SK-N-SH treated with all-trans-retinoic acid at 6 μM for 48 hours (cell line): ENCODE results near the gene MYO1F.

Experiments
- ATAC-seq: fragments of 200-7000 bp; cut with Tn5 transposase; 3 replicates; pipeline ENCODE4 v1.9.1; 2020; ENCODE audit warnings: mild to moderate bottlenecking, moderate library complexity
- ARNTL ChIP-seq: fragments of 450-650 bp; formaldehyde crosslinking; IDR thresholded peaks from 2 replicates; pipeline ENCODE4 v1.5.0; 2020; ENCODE audit warnings: low read depth, mild to moderate bottlenecking, moderate library complexity, borderline replicate concordance
- BACH2 ChIP-seq: fragments of 250-450 bp; sonication (Bioruptor Pico); IDR thresholded peaks from 2 replicates; pipeline ENCODE4 v1.9.0; 2021; ENCODE audit warnings: mild to moderate bottlenecking, borderline replicate concordance
- CREB5 ChIP-seq: fragments of 250-450 bp; sonication (Bioruptor Pico); IDR thresholded peaks from 2 replicates; pipeline ENCODE4 v1.5.1; 2020; ENCODE audit warnings: low read depth, mild to moderate bottlenecking, moderate library complexity
- CSDC2 ChIP-seq: fragments of 250-450 bp; sonication (Bioruptor Pico); IDR thresholded peaks from 2 replicates; pipeline ENCODE4 v1.5.0; 2020; ENCODE audit warnings: mild to moderate bottlenecking, moderate library complexity
- CSRNP3 ChIP-seq: fragments of 250-450 bp; sonication (Bioruptor Pico); IDR thresholded peaks from 2 replicates; pipeline ENCODE4 v1.5.1; 2021; ENCODE audit warnings: mild to moderate bottlenecking, moderate library complexity
- ESRRG ChIP-seq: fragments of 250-450 bp; sonication (Bioruptor Pico); IDR thresholded peaks from 2 replicates; pipeline ENCODE4 v1.6.1; 2021; ENCODE audit warnings: mild to moderate bottlenecking
- GLIS3 ChIP-seq: fragments of 250-450 bp; sonication (Bioruptor Pico); IDR thresholded peaks from 2 replicates; pipeline ENCODE4 v1.5.0; 2020; ENCODE audit warnings: mild to moderate bottlenecking, moderate library complexity
- ISL1 ChIP-seq: fragments of 250-450 bp; sonication (Bioruptor Pico); IDR thresholded peaks from 2 replicates; pipeline ENCODE4 v2.1.2; 2022; ENCODE audit warnings: mild to moderate bottlenecking, moderate library complexity
- OSR1 ChIP-seq: fragments of 250-450 bp; sonication (Bioruptor Pico); IDR thresholded peaks from 2 replicates; pipeline ENCODE4 v1.8.0; 2022; ENCODE audit warnings: moderate library complexity, mild to moderate bottlenecking, inconsistent platforms
- PATZ1 ChIP-seq: fragments of 250-450 bp; sonication (Bioruptor Pico); IDR thresholded peaks from 2 replicates; pipeline ENCODE4 v1.8.0; 2020; ENCODE audit warnings: mild to moderate bottlenecking, moderate library complexity, borderline replicate concordance
- POU6F1 ChIP-seq: fragments of 250-450 bp; sonication (Bioruptor Pico); IDR thresholded peaks from 2 replicates; pipeline ENCODE4 v1.8.0; 2021; ENCODE audit warnings: low read depth, mild to moderate bottlenecking, moderate library complexity, borderline replicate concordance
- PPARA ChIP-seq: fragments of 250-450 bp; sonication (Bioruptor Pico); IDR thresholded peaks from 2 replicates; pipeline ENCODE4 v1.5.0; 2020; ENCODE audit warnings: mild to moderate bottlenecking, borderline replicate concordance
- SNAI2 ChIP-seq: fragments of 250-450 bp; sonication (Bioruptor Pico); IDR thresholded peaks from 2 replicates; pipeline ENCODE4 v1.5.0; 2020; ENCODE audit warnings: mild to moderate bottlenecking, moderate library complexity
- TCF4 ChIP-seq: fragments of 250-450 bp; sonication (Bioruptor Pico); IDR thresholded peaks from 2 replicates; pipeline ENCODE4 v1.8.0; 2021; ENCODE audit warnings: mild to moderate bottlenecking, moderate library complexity, borderline replicate concordance
- TOX ChIP-seq: fragments of 250-450 bp; sonication (Bioruptor Pico); IDR thresholded peaks from 2 replicates; pipeline ENCODE4 v1.8.0; 2021; ENCODE audit warnings: mild to moderate bottlenecking, moderate library complexity, borderline replicate concordance
- TSHZ2 ChIP-seq: fragments of 250-450 bp; sonication (Bioruptor Pico); IDR thresholded peaks from 2 replicates; pipeline ENCODE4 v1.5.0; 2020; ENCODE audit warnings: mild to moderate bottlenecking, moderate library complexity
- ZC3H10 ChIP-seq: fragments of 250-450 bp; sonication (Bioruptor Pico); IDR thresholded peaks from 2 replicates; pipeline ENCODE4 v1.5.1; 2021; ENCODE audit warnings: mild to moderate bottlenecking, moderate library complexity
- ZFP3 ChIP-seq: fragments of 250-450 bp; sonication (Bioruptor Pico); IDR thresholded peaks from 2 replicates; pipeline ENCODE4 v1.5.0; 2020; ENCODE audit warnings: mild to moderate bottlenecking, moderate library complexity
- ZFP30 ChIP-seq: fragments of 450-650 bp; formaldehyde crosslinking; IDR thresholded peaks from 2 replicates; pipeline ENCODE4 v1.5.0; 2022; ENCODE audit warnings: mild to moderate bottlenecking, moderate library complexity
- ZNF565 ChIP-seq: fragments of 450-650 bp; formaldehyde crosslinking; conservative IDR thresholded peaks from 2 replicates; pipeline ENCODE4 v1.5.0; 2020; ENCODE audit warnings: low read depth, mild to moderate bottlenecking, moderate library complexity
- ZNF70 ChIP-seq: fragments of 450-650 bp; formaldehyde crosslinking; IDR thresholded peaks from 2 replicates; pipeline ENCODE4 v1.5.0; 2020; ENCODE audit warnings: mild to moderate bottlenecking, moderate library complexity
- ZNF8 ChIP-seq: fragments of 450-650 bp; formaldehyde crosslinking; IDR thresholded peaks from 2 replicates; pipeline ENCODE4 v1.5.0; 2020; ENCODE audit warnings: mild to moderate bottlenecking, moderate library complexity

Gene MYO1F

GRCh38 chr19:8504171-8504570, 73.1 kb downstream of the MYO1F start:
- ATAC-seq = no peak
- TF ChIP-seq ZFP30 (CRISPR knock-in tag) (no peak), POU6F1 (no peak), ZNF565 (no peak), ARNTL (CRISPR knock-in tag) (no peak), ZC3H10 (CRISPR knock-in tag) (no peak), ISL1 (no peak), CSDC2 (CRISPR knock-in tag) (no peak), TOX (CRISPR knock-in tag) (no peak), PPARA (CRISPR knock-in tag) (no peak), OSR1 (CRISPR knock-in tag) (no peak), ZNF70 (CRISPR knock-in tag) (no peak), SNAI2 (no peak), CREB5 (no peak), TCF4 (no peak), PATZ1 (CRISPR knock-in tag) (no peak)

GRCh38 chr19:8503510-8503909, 73.7 kb downstream of the MYO1F start:
- ATAC-seq = no peak
- TF ChIP-seq ZC3H10 (CRISPR knock-in tag) (no peak), ESRRG (CRISPR knock-in tag) (no peak), POU6F1 (no peak), ZFP30 (CRISPR knock-in tag) (no peak), CSDC2 (CRISPR knock-in tag) (no peak)

- ATAC-seq = no peak
- TF ChIP-seq GLIS3 (no peak), ISL1 (no peak), PATZ1 (CRISPR knock-in tag) (no peak), OSR1 (CRISPR knock-in tag) (no peak), BACH2 (no peak), PPARA (CRISPR knock-in tag) (no peak), TSHZ2 (no peak), TOX (CRISPR knock-in tag) (no peak), CREB5 (no peak), ZC3H10 (CRISPR knock-in tag) (no peak), ZFP30 (CRISPR knock-in tag) (no peak), ZFP3 (CRISPR knock-in tag) (no peak), CSRNP3 (CRISPR knock-in tag) (no peak), ZNF565 (no peak), POU6F1 (no peak), ZNF8 (no peak), ARNTL (CRISPR knock-in tag) (no peak)
These were observed 75.3 kb downstream of the MYO1F start for GRCh38 chr19:8501981-8502380.
